GM21515 (cell line): Measurements from ENCODE around the gene ZNF839.
"Not testable (repeated sequence)": the region's sequence is repeated elsewhere in the genome, so short reads cannot be mapped to it uniquely, and the experiment has no call there.

Experiments used
- ATAC-seq: cut with Tn5 transposase; IDR thresholded peaks from one replicate; pipeline ENCODE4 v1.9.1; 2021; ENCODE audit not compliant: unreplicated experiment

ZNF839 gene

DNA sequence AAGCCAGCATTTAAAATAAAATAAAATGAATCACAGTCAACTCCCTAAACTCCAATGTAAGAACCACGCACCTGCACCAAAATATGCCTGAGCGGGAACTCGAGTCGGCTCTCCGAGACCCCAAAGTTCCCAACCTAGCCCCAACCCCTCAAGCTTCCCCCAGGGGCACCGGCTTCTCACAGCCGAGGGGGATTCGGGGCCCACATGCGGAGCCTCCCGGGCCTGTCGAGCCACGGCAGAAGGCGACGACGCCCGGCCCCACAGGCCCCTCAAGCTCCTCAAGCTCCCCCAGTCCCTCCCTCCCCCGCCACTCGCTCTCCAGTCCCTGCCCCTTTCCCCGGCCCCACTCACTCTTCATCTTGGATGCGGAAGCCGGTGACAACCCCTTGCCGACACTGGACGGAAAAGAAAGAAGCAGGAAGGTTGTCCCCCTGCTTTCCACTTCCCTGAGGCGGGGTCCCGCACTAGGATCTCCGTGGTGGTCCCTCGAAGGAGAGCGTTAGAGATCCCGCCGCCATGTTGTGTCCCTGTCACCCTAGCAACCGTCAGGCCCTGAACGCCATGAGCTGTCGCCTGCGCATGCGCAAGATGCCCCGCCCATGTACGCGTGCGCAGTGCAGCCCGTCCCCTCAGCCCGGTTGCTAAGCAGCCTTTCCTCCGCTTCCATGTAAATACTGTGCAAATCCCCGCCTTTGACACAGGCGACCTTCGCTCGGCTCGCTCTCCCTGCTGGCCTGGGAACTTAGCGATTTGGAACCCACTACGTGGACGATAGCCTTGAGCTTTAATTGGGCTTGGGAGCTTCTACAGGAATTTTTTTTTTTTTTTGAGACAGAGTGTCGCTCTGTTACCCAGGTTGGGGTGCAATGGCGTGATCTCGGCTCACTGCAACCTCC is 14.7 kb upstream of the ZNF839 start, which contains the start of gene MOK:
TSS of gene MOK (minus strand) at position 554 of the 896 bp plus-strand sequence. CDS start at position 358, 196 bp downstream.
- peak; percentile 93 for ATAC-seq

DNA sequence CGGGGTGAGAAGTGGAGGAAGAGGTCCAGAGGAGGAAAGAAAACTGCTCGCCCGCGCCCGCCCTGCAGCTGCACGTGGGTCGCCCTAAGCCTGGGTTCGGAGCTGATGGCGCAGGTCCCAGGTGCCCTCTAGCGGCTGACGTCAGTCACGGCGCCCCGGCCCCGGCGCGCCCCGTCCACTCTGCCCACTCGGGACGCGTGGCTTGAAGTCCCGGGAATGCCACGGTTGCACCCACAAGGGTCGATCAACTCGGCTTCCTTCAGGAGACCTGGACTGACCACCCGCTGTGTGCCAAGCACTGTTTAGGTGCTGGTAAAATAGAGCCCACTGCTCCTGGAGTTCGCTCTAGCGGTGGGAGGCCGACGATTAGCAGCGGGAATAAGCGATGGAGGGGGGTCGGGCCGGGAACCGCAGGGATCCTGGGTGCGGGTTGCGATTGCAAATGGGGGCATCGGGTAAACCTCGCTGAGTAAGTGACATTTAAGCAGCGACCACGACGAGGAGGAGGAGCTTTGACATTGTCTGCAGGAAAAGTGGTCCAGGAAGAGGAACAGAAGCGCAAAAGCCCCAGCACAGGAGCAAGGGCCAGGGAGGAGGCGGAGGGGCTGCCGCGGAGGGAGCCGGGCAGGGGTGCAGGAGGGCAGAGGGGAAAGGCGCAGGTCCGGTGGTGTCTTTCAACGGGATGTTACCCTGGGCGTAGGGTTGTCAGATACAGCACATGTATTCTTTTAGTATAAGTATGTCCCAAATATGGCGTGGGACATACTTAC is 5.1 kb upstream of the ZNF839 start:
- peak; percentile 54 for ATAC-seq

DNA sequence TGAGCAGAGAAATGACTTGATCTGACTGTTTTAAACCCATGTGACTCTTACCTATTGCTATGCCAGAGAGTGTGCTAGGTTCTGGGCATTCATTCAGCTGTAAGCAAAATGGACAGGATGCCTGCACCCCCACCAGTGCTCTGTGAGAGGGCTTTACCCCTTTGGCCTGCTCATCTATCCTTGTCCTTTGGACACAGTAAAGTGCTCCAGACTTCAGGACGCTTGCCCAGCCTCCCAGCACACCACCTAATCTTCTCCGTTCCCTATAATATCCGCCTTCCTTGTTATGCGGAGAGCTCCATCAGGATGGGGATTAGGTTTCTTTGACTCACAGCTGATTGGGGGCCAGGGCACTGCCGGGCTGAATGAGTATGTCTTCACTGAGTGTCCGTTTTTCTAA is 4.4 kb upstream of the ZNF839 start:
- ATAC-seq = no peak

- ATAC-seq = no peak
These were observed 3.2 kb upstream of the ZNF839 start for GRCh38 chr14:102316338-102316742.

- ATAC-seq = peak; percentile 65
These were observed 2.6 kb upstream of the ZNF839 start for GRCh38 chr14:102316743-102317563.

DNA sequence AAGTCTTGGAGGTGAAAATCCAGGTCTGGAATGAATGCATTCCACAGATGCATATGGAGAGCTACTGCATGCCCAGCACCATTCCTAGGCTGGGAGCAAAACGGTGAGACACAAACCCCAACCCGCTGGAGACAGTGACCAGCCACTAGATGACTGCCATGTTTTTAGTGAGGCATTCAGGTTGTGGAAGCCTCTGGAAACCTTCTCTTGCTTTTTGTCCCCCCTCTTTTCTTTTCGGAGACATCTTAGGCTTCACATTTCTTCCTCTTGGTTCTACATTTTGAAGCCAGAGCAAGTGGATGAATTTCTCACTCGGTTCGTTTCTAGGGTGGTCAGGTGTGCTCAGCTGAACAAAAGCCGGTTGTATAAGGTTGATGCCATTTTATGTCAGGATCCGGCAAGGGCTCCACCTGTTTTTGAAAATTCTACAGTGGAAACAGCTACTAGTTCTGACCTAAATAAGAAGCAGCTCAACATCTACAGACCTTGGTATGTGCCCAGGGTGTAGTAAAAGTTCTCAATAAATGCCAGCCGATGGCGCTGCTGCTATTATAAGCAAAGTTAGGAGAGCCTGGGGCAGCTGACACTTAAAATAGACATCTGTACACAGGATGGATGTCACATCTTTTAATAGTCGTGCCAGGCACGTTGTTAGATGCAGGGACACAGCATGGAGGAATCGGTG is 1.8 kb upstream of the ZNF839 start:
- ATAC-seq = no peak

- no peak for ATAC-seq
These were observed 717 bp upstream of the ZNF839 start for GRCh38 chr14:102318781-102319276.

GRCh38 chr14:102320033-102320660 is 601 bp downstream of the ZNF839 start:
- ATAC-seq = peak; percentile 15

- no peak for ATAC-seq
These were observed 1.3 kb downstream of the ZNF839 start for GRCh38 chr14:102320671-102321455.

DNA sequence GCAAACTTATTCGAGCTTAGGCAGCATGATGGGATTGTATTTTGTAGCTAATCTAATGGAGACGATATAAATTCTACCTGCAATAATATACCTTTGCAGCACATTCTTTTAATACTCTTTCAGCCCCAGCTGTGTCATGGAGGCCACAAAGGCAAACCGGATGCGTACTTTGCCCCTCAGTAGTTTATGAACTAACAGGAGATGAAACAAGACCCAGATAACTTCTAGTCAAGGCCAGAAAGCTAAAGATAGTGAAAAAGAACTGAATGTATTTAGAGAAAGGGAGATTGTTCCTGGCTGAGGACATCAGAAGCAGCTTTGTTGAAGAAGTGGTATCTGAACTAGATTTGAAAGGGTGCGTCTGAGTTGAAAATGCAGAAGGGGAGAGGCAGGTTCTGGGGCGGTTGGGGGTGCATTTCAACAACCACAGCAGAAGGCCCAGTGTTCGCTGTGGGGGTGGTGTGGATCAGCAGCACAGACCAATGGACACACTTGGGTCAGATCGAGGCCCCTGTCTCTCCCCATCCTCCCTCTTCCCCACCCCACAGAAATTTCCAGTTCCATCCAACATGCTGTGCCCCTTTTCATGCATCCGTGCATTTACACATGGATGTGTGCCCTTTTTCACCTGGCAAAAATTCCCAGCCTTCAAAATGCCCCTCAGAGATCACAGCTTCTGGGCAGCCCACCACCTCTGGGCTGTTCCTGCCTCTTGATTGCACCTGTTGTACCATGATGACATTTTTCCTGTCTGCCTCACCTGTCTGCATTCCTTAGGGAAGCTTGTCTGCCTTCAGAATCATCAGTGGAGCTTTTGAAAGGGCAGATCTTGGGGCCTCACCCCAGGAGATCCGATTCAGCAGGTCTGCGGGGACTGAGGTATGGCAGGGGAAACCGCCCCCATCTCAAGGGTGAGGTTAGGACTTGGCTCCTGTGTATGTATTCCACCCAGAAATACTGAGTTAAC is 2.2 kb downstream of the ZNF839 start:
- no peak for ATAC-seq

GRCh38 chr14:102323102-102323501 is 3.6 kb downstream of the ZNF839 start:
- ATAC-seq = no peak

- no peak for ATAC-seq
These were observed 6.3 kb downstream of the ZNF839 start for GRCh38 chr14:102325791-102326345.

GRCh38 chr14:102326583-102326982 is 7.0 kb downstream of the ZNF839 start:
- ATAC-seq = no peak

GRCh38 chr14:102329381-102329780 is 9.8 kb downstream of the ZNF839 start:
- ATAC-seq = not testable (repeated sequence)

GRCh38 chr14:102330806-102331205 is 11.3 kb downstream of the ZNF839 start:
- no peak for ATAC-seq

- ATAC-seq = no peak
These were observed 13.8 kb downstream of the ZNF839 start for GRCh38 chr14:102333390-102333789.
